ENCODE measurements around the gene MYLK2.

GRCh38 chr20:31849306-31849930 is 30.3 kb downstream of the MYLK2 start:
- TF ChIP-seq, protein P1, sequence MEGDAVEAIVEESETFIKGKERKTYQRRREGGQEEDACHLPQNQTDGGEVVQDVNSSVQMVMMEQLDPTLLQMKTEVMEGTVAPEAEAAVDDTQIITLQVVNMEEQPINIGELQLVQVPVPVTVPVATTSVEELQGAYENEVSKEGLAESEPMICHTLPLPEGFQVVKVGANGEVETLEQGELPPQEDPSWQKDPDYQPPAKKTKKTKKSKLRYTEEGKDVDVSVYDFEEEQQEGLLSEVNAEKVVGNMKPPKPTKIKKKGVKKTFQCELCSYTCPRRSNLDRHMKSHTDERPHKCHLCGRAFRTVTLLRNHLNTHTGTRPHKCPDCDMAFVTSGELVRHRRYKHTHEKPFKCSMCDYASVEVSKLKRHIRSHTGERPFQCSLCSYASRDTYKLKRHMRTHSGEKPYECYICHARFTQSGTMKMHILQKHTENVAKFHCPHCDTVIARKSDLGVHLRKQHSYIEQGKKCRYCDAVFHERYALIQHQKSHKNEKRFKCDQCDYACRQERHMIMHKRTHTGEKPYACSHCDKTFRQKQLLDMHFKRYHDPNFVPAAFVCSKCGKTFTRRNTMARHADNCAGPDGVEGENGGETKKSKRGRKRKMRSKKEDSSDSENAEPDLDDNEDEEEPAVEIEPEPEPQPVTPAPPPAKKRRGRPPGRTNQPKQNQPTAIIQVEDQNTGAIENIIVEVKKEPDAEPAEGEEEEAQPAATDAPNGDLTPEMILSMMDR (conservative IDR thresholded peaks at IDR 0.05; ENCODE audit: low read length): no peak
- TF ChIP-seq EZH2phosphoT487 (IDR thresholded peaks at IDR 0.05; ENCODE audit: borderline replicate concordance): no peak
